Activated CD4-positive, alpha-beta memory T cell treated with anti-CD3 and anti-CD28 coated beads for 36 hours (primary cell): ENCODE measurements around the gene IL3RA. TPM values are rescaled to one million over a fixed set of nuclear protein-coding genes. Genes with fewer than 3 reads are reported as not detected.
"Not testable (repeated sequence)": the region's sequence is repeated elsewhere in the genome, so short reads cannot be mapped to it uniquely, and the experiment has no call there.

Experiments used
- CTCF ChIA-PET: fragments of 350-600 bp; sonication (Branson Sonifier 250); formaldehyde crosslinking; loops from one replicate; lab custom pipeline; 2021; ENCODE audit warnings: antibody characterized with exemption, inconsistent platforms; lab: Charles Lee
- POLR2A ChIA-PET: fragments of 350-600 bp; sonication (Branson Sonifier 250); formaldehyde crosslinking; loops from one replicate; lab custom pipeline; 2021; ENCODE audit warnings: antibody characterized with exemption; lab: Charles Lee
- DNase-seq: peaks from one replicate; pipeline ENCODE4 v3.0.0-alpha.2; 2020
- H3K27ac Mint-ChIP-seq: one replicate; pipeline ENCODE4 v1.8.0; 2021; ENCODE audit warnings: mixed read lengths
- H3K27me3 Mint-ChIP-seq: one replicate; pipeline ENCODE4 v1.8.0; 2021; ENCODE audit warnings: mixed read lengths
- H3K36me3 Mint-ChIP-seq: one replicate; pipeline ENCODE4 v1.8.0; 2021; ENCODE audit warnings: mixed read lengths
- H3K4me1 Mint-ChIP-seq: one replicate; pipeline ENCODE4 v1.8.0; 2021; ENCODE audit warnings: low read depth, mixed read lengths
- H3K4me3 Mint-ChIP-seq: one replicate; pipeline ENCODE4 v1.8.0; 2021; ENCODE audit warnings: mild to moderate bottlenecking, mixed read lengths
- H3K9me3 Mint-ChIP-seq: one replicate; pipeline ENCODE4 v1.8.0; 2021; ENCODE audit warnings: mixed read lengths
- intact Hi-C: fragments of 100-400 bp; cut with micrococcal nuclease; formaldehyde crosslinking; loops from one replicate; pipeline ENCODE4 v1.15.1; 2023
- total RNA-seq, 2 experiments: library from RNA; stranded (reverse); gene quantifications; one replicate each; pipeline ENCODE4 v1.2.3, GENCODE V29; 2021

Gene IL3RA
- total RNA-seq, 2 experiments from 2014 or later: 1.2 to 1.4 TPM

GRCh38 chrX:1361275-1361674 is 24.7 kb downstream of the IL3RA start:
- Mint-ChIP-seq H3K27me3 (no peaks in the 10 kb centered on the region), H3K9me3 (peaks cover 8% of the 10 kb centered on the region), H3K4me1 (no peaks in the 10 kb centered on the region), H3K4me3 (no peak overlapping the region), H3K36me3 (peaks cover 13% of the 10 kb centered on the region), H3K27ac (no peak overlapping the region)
- CTCF ChIA-PET: no interaction called here
- DNase-seq: peak; percentile 37
- POLR2A ChIA-PET: no interaction called here
- intact Hi-C loops: no loop called here

- intact Hi-C loops: no loop called here
- CTCF ChIA-PET: no interaction called here
- no peak overlapping the region for H3K27ac Mint-ChIP-seq
These were observed 25.3 kb downstream of the IL3RA start for GRCh38 chrX:1361910-1362309.

GRCh38 chrX:1366363-1366762 is 29.8 kb downstream of the IL3RA start:
- H3K36me3 Mint-ChIP-seq, DNase-seq, POLR2A ChIA-PET, H3K4me1 Mint-ChIP-seq, H3K27ac Mint-ChIP-seq, H3K9me3 Mint-ChIP-seq, CTCF ChIA-PET, H3K27me3 Mint-ChIP-seq, intact Hi-C loops, H3K4me3 Mint-ChIP-seq: not testable (repeated sequence)

More at GRCh38 chrX:1361910-1362309, 25.3 kb downstream of the IL3RA start:
- Mint-ChIP-seq H3K36me3 (peaks cover 13% of the 10 kb centered on the region), H3K4me3 (no peak overlapping the region), H3K27me3 (no peaks in the 10 kb centered on the region), H3K4me1 (no peaks in the 10 kb centered on the region), H3K9me3 (peaks cover 8% of the 10 kb centered on the region)
- POLR2A ChIA-PET: no interaction called here
- DNase-seq: no peak

- Mint-ChIP-seq H3K4me1 (no peaks in the 10 kb centered on the region), H3K27ac (no peak overlapping the region), H3K36me3 (peaks cover 6% of the 10 kb centered on the region), H3K9me3 (no peaks in the 10 kb centered on the region), H3K4me3 (no peak overlapping the region), H3K27me3 (no peaks in the 10 kb centered on the region)
- CTCF ChIA-PET: no interaction called here
- no peak for DNase-seq
- POLR2A ChIA-PET: no interaction called here
- intact Hi-C loops: no loop called here
These were observed 31.8 kb downstream of the IL3RA start for GRCh38 chrX:1368385-1368698.

GRCh38 chrX:1378306-1378759 is 41.7 kb downstream of the IL3RA start:
- H3K27me3 Mint-ChIP-seq: no peaks in the 10 kb centered on the region
- H3K9me3 Mint-ChIP-seq: no peaks in the 10 kb centered on the region
- H3K27ac Mint-ChIP-seq: no peak overlapping the region
- POLR2A ChIA-PET: no interaction called here
- H3K36me3 Mint-ChIP-seq: no peaks in the 10 kb centered on the region
- intact Hi-C loops: no loop called here
- no peak for DNase-seq
- no peak overlapping the region for H3K4me3 Mint-ChIP-seq
- CTCF ChIA-PET: no interaction called here
- H3K4me1 Mint-ChIP-seq: peaks cover 3% of the 10 kb centered on the region

GRCh38 chrX:1380672-1381233 is 44.2 kb downstream of the IL3RA start:
- Mint-ChIP-seq H3K27ac (no peak overlapping the region), H3K36me3 (peaks cover 12% of the 10 kb centered on the region), H3K4me1 (peaks cover 4% of the 10 kb centered on the region), H3K9me3 (no peaks in the 10 kb centered on the region), H3K27me3 (no peaks in the 10 kb centered on the region), H3K4me3 (no peak overlapping the region)
- CTCF ChIA-PET: no interaction called here
- intact Hi-C loops: no loop called here
- POLR2A ChIA-PET: no interaction called here
- no peak for DNase-seq

GRCh38 chrX:1384658-1385252 is 48.2 kb downstream of the IL3RA start:
- intact Hi-C loops: no loop called here
- Mint-ChIP-seq H3K27me3 (no peaks in the 10 kb centered on the region), H3K4me3 (no peak overlapping the region), H3K4me1 (peaks cover 25% of the 10 kb centered on the region), H3K9me3 (no peaks in the 10 kb centered on the region), H3K27ac (no peak overlapping the region), H3K36me3 (peaks cover 48% of the 10 kb centered on the region)
- ChIA-PET CTCF (no interaction called here), POLR2A (no interaction called here)
- DNase-seq: no peak

GRCh38 chrX:1385253-1386223 is 49.0 kb downstream of the IL3RA start:
- Mint-ChIP-seq H3K4me1 (peaks cover 29% of the 10 kb centered on the region), H3K36me3 (peaks cover 51% of the 10 kb centered on the region), H3K4me3 (no peak overlapping the region), H3K9me3 (no peaks in the 10 kb centered on the region), H3K27ac (no peak overlapping the region), H3K27me3 (no peaks in the 10 kb centered on the region)
- DNase-seq: no peak
- CTCF ChIA-PET: no interaction called here
- POLR2A ChIA-PET: no interaction called here
- intact Hi-C loops: no loop called here

- no peak for DNase-seq
- intact Hi-C loops: no loop called here
- H3K4me3 Mint-ChIP-seq: no peak overlapping the region
- H3K9me3 Mint-ChIP-seq: no peaks in the 10 kb centered on the region
- H3K27me3 Mint-ChIP-seq: no peaks in the 10 kb centered on the region
- H3K36me3 Mint-ChIP-seq: peaks cover 61% of the 10 kb centered on the region
- ChIA-PET POLR2A (no interaction called here), CTCF (no interaction called here)
- H3K27ac Mint-ChIP-seq: peak overlapping the region; percentile 23
- H3K4me1 Mint-ChIP-seq: peaks cover 35% of the 10 kb centered on the region
These were observed 49.9 kb downstream of the IL3RA start for GRCh38 chrX:1386338-1387127.

GRCh38 chrX:1387141-1387776 is 50.7 kb downstream of the IL3RA start:
- Mint-ChIP-seq H3K27me3 (no peaks in the 10 kb centered on the region), H3K4me3 (no peak overlapping the region), H3K4me1 (peaks cover 35% of the 10 kb centered on the region), H3K27ac (no peak overlapping the region), H3K36me3 (peaks cover 62% of the 10 kb centered on the region), H3K9me3 (no peaks in the 10 kb centered on the region)
- ChIA-PET POLR2A (no interaction called here), CTCF (no interaction called here)
- DNase-seq: no peak
- intact Hi-C loops: no loop called here

- POLR2A ChIA-PET: no interaction called here
- no peak for DNase-seq
These were observed 52.1 kb downstream of the IL3RA start for GRCh38 chrX:1388651-1389050.

More at GRCh38 chrX:1388651-1389050, 52.1 kb downstream of the IL3RA start:
- Mint-ChIP-seq H3K9me3 (no peaks in the 10 kb centered on the region), H3K27me3 (no peaks in the 10 kb centered on the region), H3K4me3 (no peak overlapping the region), H3K4me1 (peaks cover 34% of the 10 kb centered on the region), H3K36me3 (peaks cover 63% of the 10 kb centered on the region), H3K27ac (peak overlapping the region; percentile 38)
- CTCF ChIA-PET: no interaction called here
- intact Hi-C loops: no loop called here
